ENCODE data around the gene TGFB2. TPM values are rescaled to one million over a fixed set of nuclear protein-coding genes. Genes with fewer than 3 reads are reported as not detected.

Gene TGFB2
- total RNA-seq, 1 donor = 36.3 TPM

DNA sequence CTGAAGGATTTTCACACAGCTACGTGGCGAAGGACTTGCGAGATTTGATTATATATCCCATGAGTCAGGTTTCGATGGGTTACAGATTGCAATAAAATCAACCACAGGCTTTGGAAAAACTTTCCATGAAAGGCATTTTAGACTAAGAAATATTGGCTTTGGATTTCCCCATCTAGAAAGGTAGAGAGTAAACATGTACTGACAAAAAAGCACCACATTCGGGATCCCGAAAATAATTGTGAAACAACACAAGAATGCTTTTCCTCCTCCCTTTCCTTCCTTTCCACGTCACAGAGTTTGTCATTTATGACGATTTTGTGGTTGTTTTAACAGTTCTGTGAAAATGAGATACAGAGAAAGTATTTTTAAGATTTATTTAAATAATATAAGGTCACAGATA lies 38.5 kb downstream of the TGFB2 start:
- H3K4me3 ChIP-seq (ENCODE audit: low read depth, low read length) = no peak overlapping the region
- peak; percentile 93 for DNase-seq (ENCODE audit: low read depth)
- TF ChIP-seq, protein P1, sequence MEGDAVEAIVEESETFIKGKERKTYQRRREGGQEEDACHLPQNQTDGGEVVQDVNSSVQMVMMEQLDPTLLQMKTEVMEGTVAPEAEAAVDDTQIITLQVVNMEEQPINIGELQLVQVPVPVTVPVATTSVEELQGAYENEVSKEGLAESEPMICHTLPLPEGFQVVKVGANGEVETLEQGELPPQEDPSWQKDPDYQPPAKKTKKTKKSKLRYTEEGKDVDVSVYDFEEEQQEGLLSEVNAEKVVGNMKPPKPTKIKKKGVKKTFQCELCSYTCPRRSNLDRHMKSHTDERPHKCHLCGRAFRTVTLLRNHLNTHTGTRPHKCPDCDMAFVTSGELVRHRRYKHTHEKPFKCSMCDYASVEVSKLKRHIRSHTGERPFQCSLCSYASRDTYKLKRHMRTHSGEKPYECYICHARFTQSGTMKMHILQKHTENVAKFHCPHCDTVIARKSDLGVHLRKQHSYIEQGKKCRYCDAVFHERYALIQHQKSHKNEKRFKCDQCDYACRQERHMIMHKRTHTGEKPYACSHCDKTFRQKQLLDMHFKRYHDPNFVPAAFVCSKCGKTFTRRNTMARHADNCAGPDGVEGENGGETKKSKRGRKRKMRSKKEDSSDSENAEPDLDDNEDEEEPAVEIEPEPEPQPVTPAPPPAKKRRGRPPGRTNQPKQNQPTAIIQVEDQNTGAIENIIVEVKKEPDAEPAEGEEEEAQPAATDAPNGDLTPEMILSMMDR (IDR thresholded peaks at IDR 0.05; ENCODE audit: insufficient read depth, low read depth, low read length) = no peak

GRCh38 chr1:218384581-218384993 lies 39.5 kb downstream of the TGFB2 start:
- no peak for DNase-seq (ENCODE audit: low read depth)
- H3K4me3 ChIP-seq (ENCODE audit: low read depth, low read length) = no peak overlapping the region
- TF ChIP-seq, protein P1 (IDR thresholded peaks at IDR 0.05; ENCODE audit: insufficient read depth, low read depth, low read length) = no peak

DNA sequence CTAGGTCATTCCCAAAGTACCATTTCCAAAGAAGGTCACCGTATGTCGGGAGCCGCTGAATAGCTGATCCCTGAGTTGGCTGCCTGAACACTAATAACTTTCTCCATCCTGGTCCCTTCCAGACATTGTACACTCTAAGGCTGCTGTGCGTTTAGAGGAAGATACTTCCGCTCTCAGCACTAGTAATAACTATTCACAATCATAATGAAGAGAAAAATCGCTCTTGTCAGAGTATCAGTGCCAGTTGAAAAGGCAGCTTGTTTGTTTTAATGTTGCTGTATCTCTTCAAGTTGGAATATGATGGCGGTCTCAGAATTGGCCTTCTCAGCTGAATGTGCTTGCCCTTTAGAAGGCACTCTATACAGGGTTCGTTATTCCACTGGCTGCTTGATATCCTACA lies 43.5 kb downstream of the TGFB2 start:
- DNase-seq (ENCODE audit: low read depth) = no peak
- H3K4me3 ChIP-seq (ENCODE audit: low read depth, low read length) = no peak overlapping the region
- TF ChIP-seq, protein P1 (IDR thresholded peaks at IDR 0.05; ENCODE audit: insufficient read depth, low read depth, low read length) = no peak

DNA sequence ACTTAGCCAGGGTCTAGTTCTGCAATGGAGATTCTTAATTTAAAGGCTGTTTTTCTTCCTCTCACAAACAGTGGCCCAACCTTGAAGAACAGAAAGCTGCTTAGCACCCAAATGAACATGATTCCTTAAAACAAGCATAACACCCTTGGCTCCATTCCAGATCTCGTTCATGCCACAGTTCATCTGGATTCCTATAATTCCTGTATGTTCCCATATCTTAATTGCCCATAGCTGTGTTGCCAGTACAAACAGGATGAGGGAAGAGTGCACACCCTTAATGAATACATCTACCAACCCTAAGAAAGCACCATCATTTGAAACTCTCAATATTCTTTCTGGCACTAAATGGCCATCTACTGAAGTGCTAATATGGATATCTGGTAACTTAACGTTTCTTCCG lies 45.5 kb downstream of the TGFB2 start:
- TF ChIP-seq, protein P1 (IDR thresholded peaks at IDR 0.05; ENCODE audit: insufficient read depth, low read depth, low read length) = no peak
- no peak overlapping the region for H3K4me3 ChIP-seq (ENCODE audit: low read depth, low read length)
- DNase-seq (ENCODE audit: low read depth) = peak; percentile 60

- no peak overlapping the region for H3K4me3 ChIP-seq (ENCODE audit: low read depth, low read length)
- no peak for DNase-seq (ENCODE audit: low read depth)
Observed at GRCh38 chr1:218392780-218393179, 47.6 kb downstream of the TGFB2 start.

DNA sequence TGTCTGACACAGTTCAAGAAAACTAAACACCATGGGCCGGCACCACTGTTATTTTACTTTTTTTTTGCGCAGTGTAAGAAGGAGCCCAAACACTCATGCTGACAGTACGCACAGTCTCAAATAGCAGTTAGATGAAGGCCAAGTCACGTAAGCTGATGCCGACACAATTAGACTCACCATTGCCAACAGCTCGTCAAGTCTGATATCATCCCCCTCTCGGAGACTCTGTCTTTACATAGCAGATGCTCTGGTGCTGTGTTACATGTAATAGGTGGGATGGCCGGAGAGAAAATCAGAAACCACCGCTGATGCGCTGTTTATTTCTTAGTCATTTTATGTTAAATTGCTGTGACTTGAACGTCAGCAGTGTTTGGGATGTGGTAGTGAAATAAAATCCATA lies 49.3 kb downstream of the TGFB2 start:
- DNase-seq (ENCODE audit: low read depth) = no peak
- TF ChIP-seq, protein P1 (IDR thresholded peaks at IDR 0.05; ENCODE audit: insufficient read depth, low read depth, low read length) = no peak

More at GRCh38 chr1:218392780-218393179, 47.6 kb downstream of the TGFB2 start:
- TF ChIP-seq, protein P1 (IDR thresholded peaks at IDR 0.05; ENCODE audit: insufficient read depth, low read depth, low read length) = no peak

DNA sequence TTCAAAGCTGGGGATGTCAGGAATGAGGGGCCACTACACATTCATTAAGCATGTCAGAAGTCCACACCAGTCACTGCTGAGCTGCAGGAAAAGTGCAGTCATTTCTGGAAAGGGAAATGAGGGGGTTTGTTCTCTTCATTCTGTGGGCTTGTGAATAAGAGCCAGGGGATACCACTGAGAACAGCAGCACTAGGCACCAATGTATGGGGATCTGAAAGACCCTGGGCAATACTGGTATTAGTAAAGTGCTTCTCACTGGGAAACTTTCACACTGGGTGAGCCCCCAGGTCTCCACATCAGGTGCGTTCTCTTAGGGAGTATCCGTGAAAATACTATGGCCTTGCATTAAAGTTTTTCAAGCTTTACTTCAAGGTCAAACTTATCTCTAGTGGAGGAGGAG lies 49.9 kb downstream of the TGFB2 start:
- TF ChIP-seq, protein P1 (IDR thresholded peaks at IDR 0.05; ENCODE audit: insufficient read depth, low read depth, low read length) = no peak
- H3K4me3 ChIP-seq (ENCODE audit: low read depth, low read length) = no peak overlapping the region
- no peak for DNase-seq (ENCODE audit: low read depth)

More for the DNA sequence above, 49.3 kb downstream of the TGFB2 start:
- H3K4me3 ChIP-seq (ENCODE audit: low read depth, low read length) = no peak overlapping the region

Measured in fibroblast of villous mesenchyme (primary cell).